Measurements from ENCODE around the gene HINFP. TPM values are rescaled to one million over a fixed set of nuclear protein-coding genes. Genes with fewer than 3 reads are reported as not detected.

Gene HINFP
- total and polyA plus RNA-seq, 4 donors, result 10.4 to 24.5 (median 17.8) TPM

DNA sequence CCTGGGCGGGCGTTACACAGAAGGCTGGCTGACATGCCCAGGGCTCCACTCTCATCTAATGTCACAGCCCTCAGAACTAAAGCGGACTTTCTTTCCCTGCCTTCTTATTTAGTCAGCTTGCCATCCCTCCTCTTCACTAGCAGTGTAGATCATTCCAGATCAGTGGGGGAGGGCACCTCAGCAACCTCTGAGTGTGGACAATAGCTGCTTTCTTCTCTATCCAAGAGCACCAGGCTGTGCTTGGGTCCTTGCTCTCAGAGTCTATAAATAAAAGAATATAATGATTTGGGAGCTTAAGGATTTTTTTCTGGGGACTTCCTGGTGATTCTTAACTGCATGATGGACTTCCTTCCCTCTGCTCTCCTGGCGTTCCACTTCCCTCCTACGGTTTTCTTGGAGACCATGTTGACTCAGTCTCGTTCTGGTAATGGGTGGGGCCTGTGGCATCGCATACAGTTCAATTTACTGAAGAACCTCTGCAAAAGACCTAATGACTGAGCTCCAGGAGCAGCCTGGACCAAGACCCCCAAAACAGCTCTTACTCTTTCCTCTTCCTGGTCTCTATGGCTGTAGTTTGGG, 39.6 kb upstream of the HINFP start:
- 63 to 65% methylated on average over 7 of the region's 7 CpGs for WGBS, 2 donors
- no peaks in the 10 kb centered on the region for H3K27me3 ChIP-seq (ENCODE audit: control insufficient read depth in 3 of 3, insufficient read depth in 3 of 3, low read length in 2 of 3)
- H3K36me3 ChIP-seq (ENCODE audit: control insufficient read depth in 4 of 4, insufficient read depth in 4 of 4, low read length in 4 of 4), result peaks cover 15 to 50% (median 26%) of the 10 kb centered on the region in 4 donors
- DNase-seq (no peak), ATAC-seq (ENCODE audit: insufficient read depth, low FRiP score) (no peak)
- no peak overlapping the region for H3K4me3 ChIP-seq
- no peak overlapping the region for H3K9ac ChIP-seq (ENCODE audit: insufficient read depth in 1 of 2, low read length in 2 of 2)
- H3K9me3 ChIP-seq (ENCODE audit: control insufficient read depth in 4 of 4, insufficient read depth in 3 of 4, low read length in 3 of 4), result no peaks in the 10 kb centered on the region
- no peak overlapping the region for H3K27ac ChIP-seq (ENCODE audit: low read depth in 1 of 2, low read length in 1 of 2)
- peaks cover 5 to 13% (median 6%) of the 10 kb centered on the region in 5 donors for H3K4me1 ChIP-seq (ENCODE audit: control insufficient read depth in 5 of 5, insufficient read depth in 5 of 5, low read length in 5 of 5)
- TF ChIP-seq, protein P1, sequence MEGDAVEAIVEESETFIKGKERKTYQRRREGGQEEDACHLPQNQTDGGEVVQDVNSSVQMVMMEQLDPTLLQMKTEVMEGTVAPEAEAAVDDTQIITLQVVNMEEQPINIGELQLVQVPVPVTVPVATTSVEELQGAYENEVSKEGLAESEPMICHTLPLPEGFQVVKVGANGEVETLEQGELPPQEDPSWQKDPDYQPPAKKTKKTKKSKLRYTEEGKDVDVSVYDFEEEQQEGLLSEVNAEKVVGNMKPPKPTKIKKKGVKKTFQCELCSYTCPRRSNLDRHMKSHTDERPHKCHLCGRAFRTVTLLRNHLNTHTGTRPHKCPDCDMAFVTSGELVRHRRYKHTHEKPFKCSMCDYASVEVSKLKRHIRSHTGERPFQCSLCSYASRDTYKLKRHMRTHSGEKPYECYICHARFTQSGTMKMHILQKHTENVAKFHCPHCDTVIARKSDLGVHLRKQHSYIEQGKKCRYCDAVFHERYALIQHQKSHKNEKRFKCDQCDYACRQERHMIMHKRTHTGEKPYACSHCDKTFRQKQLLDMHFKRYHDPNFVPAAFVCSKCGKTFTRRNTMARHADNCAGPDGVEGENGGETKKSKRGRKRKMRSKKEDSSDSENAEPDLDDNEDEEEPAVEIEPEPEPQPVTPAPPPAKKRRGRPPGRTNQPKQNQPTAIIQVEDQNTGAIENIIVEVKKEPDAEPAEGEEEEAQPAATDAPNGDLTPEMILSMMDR (IDR thresholded peaks at IDR 0.05; ENCODE audit: control extremely low read depth, extremely low read depth), result no peak

DNA sequence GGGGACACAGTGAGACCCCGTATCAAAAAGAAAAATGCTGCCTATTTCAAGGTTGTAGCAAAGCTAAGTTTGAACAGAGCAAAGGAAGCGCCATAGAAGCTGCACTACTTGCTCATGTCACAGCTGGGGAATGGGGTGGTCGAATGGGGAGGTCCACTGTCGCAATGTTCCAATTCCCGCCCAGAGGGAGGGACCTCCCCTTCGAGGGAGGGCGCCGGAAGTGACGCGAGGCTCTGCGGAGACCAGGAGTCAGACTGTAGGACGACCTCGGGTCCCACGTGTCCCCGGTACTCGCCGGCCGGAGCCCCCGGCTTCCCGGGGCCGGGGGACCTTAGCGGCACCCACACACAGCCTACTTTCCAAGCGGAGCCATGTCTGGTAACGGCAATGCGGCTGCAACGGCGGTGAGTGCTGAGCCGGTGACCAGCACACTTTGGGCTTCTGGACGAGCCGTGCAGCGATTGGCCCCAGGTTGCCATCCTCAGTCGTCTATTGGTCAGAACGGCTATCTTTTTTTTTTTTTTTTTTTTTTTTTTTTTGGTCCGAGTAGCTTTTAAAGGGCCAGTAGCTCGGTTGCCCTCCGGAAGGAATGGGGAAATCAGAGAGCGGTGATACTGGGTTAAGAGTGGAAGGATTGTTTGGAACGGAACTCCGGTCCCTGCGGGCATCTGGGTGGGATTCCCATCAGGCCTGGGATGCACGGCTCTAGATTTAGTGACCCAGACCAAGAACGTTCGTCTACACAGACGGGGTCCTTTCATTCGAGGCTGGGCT, 36.5 kb upstream of the HINFP start, which contains the start of gene HMBS:
TSS of gene HMBS (plus strand) at position 219 of the 774 bp plus-strand sequence. CDS start at position 372, 153 bp downstream.
- Histone ChIP-seq H3K9ac (ENCODE audit: insufficient read depth in 1 of 2, low read length in 2 of 2) (peak within 1 kb of the TSS in 1 of 2 donors; percentile 85), H3K9me3 (ENCODE audit: control insufficient read depth in 4 of 4, insufficient read depth in 3 of 4, low read length in 3 of 4) (no peaks in the 10 kb centered on the region), H3K36me3 (ENCODE audit: control insufficient read depth in 4 of 4, insufficient read depth in 4 of 4, low read length in 4 of 4) (peaks cover 4 to 23% (median 9%) of the 10 kb centered on the region in 4 donors), H3K27ac (ENCODE audit: low read depth in 1 of 2, low read length in 1 of 2) (peak within 1 kb of the TSS; percentile 89 to 98), H3K4me3 (peak within 1 kb of the TSS; percentile 79), H3K27me3 (ENCODE audit: control insufficient read depth in 3 of 3, insufficient read depth in 3 of 3, low read length in 2 of 3) (no peaks in the 10 kb centered on the region), H3K4me1 (ENCODE audit: control insufficient read depth in 5 of 5, insufficient read depth in 5 of 5, low read length in 5 of 5) (peaks cover 5 to 13% (median 7%) of the 10 kb centered on the region in 5 donors)
- TF ChIP-seq, protein P1 (IDR thresholded peaks at IDR 0.05; ENCODE audit: control extremely low read depth, extremely low read depth), result no peak
- DNase-seq, result peak; percentile 97 to 99 (median 99)
- peak; percentile 94 for ATAC-seq (ENCODE audit: insufficient read depth, low FRiP score)
- WGBS, 2 donors, result 1% methylated on average over 37 to 45 of the region's 45 CpGs

DNA sequence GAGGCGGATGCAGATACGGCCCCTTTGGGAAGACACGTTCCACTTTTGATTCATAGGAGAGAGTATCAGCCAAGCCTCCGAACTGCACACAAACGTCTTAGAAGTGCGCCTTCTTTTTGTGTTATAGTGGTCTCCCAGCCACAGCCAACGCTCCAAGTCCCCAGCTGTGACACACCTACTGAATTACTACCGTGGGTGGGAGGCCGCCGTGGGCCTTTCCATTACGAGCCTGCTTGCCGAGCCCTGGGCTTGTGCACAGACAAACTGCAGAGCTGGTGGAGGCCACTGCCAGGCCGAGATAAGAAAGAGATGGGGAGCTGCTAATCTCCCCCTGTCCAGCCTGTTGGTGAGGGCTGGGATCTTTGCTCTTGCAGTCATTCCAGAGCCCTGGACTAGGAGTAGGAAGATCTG, 35.9 kb upstream of the HINFP start:
- H3K9me3 ChIP-seq (ENCODE audit: control insufficient read depth in 4 of 4, insufficient read depth in 3 of 4, low read length in 3 of 4), result no peaks in the 10 kb centered on the region
- peak overlapping the region; percentile 55 for H3K4me3 ChIP-seq
- TF ChIP-seq, protein P1 (IDR thresholded peaks at IDR 0.05; ENCODE audit: control extremely low read depth, extremely low read depth), result no peak
- WGBS, 2 donors, result 1 to 3% methylated on average over 13 of the region's 13 CpGs
- H3K27ac ChIP-seq (ENCODE audit: low read depth in 1 of 2, low read length in 1 of 2), result peak overlapping the region; percentile 81 to 89
- H3K9ac ChIP-seq (ENCODE audit: insufficient read depth in 1 of 2, low read length in 2 of 2), result peak overlapping the region in 1 of 2 donors; percentile 85
- H3K36me3 ChIP-seq (ENCODE audit: control insufficient read depth in 4 of 4, insufficient read depth in 4 of 4, low read length in 4 of 4), result peaks cover 4 to 22% (median 9%) of the 10 kb centered on the region in 4 donors
- ATAC-seq (ENCODE audit: insufficient read depth, low FRiP score), result no peak
- no peak for DNase-seq
- no peaks in the 10 kb centered on the region for H3K27me3 ChIP-seq (ENCODE audit: control insufficient read depth in 3 of 3, insufficient read depth in 3 of 3, low read length in 2 of 3)
- H3K4me1 ChIP-seq (ENCODE audit: control insufficient read depth in 5 of 5, insufficient read depth in 5 of 5, low read length in 5 of 5), result peaks cover 5 to 13% (median 7%) of the 10 kb centered on the region in 5 donors
